SU-DHL-6 (cell line): Measurements from ENCODE around the gene TRAPPC5.

Source experiments
- EZH2phosphoT487 ChIP-seq: fragments of 200-600 bp; sonication (generic), shearing (Covaris generic); conservative IDR thresholded peaks from 2 replicates; pipeline ENCODE4 v1.6.1; 2018; ENCODE audit warnings: mild to moderate bottlenecking, antibody characterized with exemption, low read length, moderate library complexity, mixed read lengths
- TF ChIP-seq, protein P1 (sequence below): fragments of 200-600 bp; sonication (generic); IDR thresholded peaks from one replicate; pipeline ENCODE4 v1.5.1; 2017; ENCODE audit warnings: antibody characterized with exemption, mild to moderate bottlenecking, low read length, moderate library complexity; ENCODE audit not compliant: insufficient read depth, poor library complexity, severe bottlenecking

- TF ChIP-seq, protein P1, sequence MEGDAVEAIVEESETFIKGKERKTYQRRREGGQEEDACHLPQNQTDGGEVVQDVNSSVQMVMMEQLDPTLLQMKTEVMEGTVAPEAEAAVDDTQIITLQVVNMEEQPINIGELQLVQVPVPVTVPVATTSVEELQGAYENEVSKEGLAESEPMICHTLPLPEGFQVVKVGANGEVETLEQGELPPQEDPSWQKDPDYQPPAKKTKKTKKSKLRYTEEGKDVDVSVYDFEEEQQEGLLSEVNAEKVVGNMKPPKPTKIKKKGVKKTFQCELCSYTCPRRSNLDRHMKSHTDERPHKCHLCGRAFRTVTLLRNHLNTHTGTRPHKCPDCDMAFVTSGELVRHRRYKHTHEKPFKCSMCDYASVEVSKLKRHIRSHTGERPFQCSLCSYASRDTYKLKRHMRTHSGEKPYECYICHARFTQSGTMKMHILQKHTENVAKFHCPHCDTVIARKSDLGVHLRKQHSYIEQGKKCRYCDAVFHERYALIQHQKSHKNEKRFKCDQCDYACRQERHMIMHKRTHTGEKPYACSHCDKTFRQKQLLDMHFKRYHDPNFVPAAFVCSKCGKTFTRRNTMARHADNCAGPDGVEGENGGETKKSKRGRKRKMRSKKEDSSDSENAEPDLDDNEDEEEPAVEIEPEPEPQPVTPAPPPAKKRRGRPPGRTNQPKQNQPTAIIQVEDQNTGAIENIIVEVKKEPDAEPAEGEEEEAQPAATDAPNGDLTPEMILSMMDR, result no peak
- no peak for TF ChIP-seq EZH2phosphoT487
Observed at GRCh38 chr19:7654401-7654800, 26.2 kb upstream of the TRAPPC5 start.
